Uterus (tissue), 4 donors: ENCODE data around the gene CBFB. TPM values are rescaled to one million over a fixed set of nuclear protein-coding genes. Genes with fewer than 3 reads are reported as not detected.

ENCODE experiments used
- DNase-seq, 2 donors: peaks; one replicate each; pipeline ENCODE4 v3.0.0-alpha.2; 2019 to 2020
- H3K27ac ChIP-seq, 2 donors: fragments of 200-600 bp; sonication (generic); 1 replicate in 1 of 2; 2 replicates in 1 of 2; pipeline ENCODE4 v1.5.1; 2016 to 2018
- H3K27me3 ChIP-seq, 2 donors: fragments of 200-600 bp; sonication (generic); one replicate each; pipeline ENCODE4 v1.5.1; 2018 to 2019; ENCODE audit warnings: control low read depth in 1 of 2
- H3K36me3 ChIP-seq, 2 donors: fragments of 200-600 bp; sonication (generic); one replicate each; pipeline ENCODE4 v1.5.1; 2019; ENCODE audit warnings: control low read depth in 1 of 2
- H3K4me1 ChIP-seq, 2 donors: fragments of 200-600 bp; sonication (generic); one replicate each; pipeline ENCODE4 v1.5.1; 2018 to 2019; ENCODE audit warnings: control low read depth in 1 of 2
- H3K4me3 ChIP-seq, 2 donors: fragments of 200-600 bp; sonication (generic); 1 replicate in 1 of 2; 2 replicates in 1 of 2; pipeline ENCODE4 v1.5.1; 2018 to 2019; ENCODE audit warnings: mild to moderate bottlenecking in 1 of 2
- H3K9me3 ChIP-seq, 2 donors: fragments of 200-600 bp; sonication (generic); one replicate each; pipeline ENCODE4 v1.5.1; 2019; ENCODE audit warnings: control low read depth in 1 of 2
- CTCF ChIP-seq, 4 experiments: fragments of 200-600 bp in 2 of 4; fragments of 450-650 bp in 2 of 4; sonication (generic) in 2 of 4; IDR thresholded peaks; one replicate each; pipeline ENCODE4 v1.5.1; 2016 to 2019; ENCODE audit warnings: antibody characterized with exemption in 4 of 4, mild to moderate bottlenecking in 2 of 4, moderate library complexity in 1 of 4
- POLR2A ChIP-seq, 2 donors: fragments of 450-650 bp; IDR thresholded peaks; one replicate each; pipeline ENCODE4 v1.6.1; 2016; ENCODE audit warnings: antibody characterized with exemption in 2 of 2, mild to moderate bottlenecking in 1 of 2, moderate library complexity in 1 of 2
- intact Hi-C: fragments of 100-400 bp; cut with DNase I; formaldehyde crosslinking; loops from one replicate; pipeline ENCODE4 v1.15.1; 2023; ENCODE audit warnings: low total_unique reads
- total RNA-seq, 4 donors: library from RNA; depleted of rRNA in 3 of 4; stranded (reverse); fragments of >200 nt in 3 of 4; gene quantifications; one replicate each; pipeline versions ENCODE4 v1.1.0 to v1.2.4, GENCODE V29; 2014 to 2023
- donor health status: DM: yes; HTN: yes; CAD: no.

Gene CBFB
- total RNA-seq, 4 donors from 2014 or later, result 42.1 to 108 (median 75.9) TPM

- no peak for DNase-seq
- H3K27me3 ChIP-seq, result no peaks in the 10 kb centered on the region
- no peak for TF ChIP-seq POLR2A (IDR thresholded peaks at IDR 0.05)
- TF ChIP-seq CTCF (IDR thresholded peaks at IDR 0.05), result no peak
- H3K27ac ChIP-seq, result no peak overlapping the region
- no peak overlapping the region for H3K4me3 ChIP-seq
- no peaks in the 10 kb centered on the region for H3K36me3 ChIP-seq
- intact Hi-C loops, result no loop called here
- H3K9me3 ChIP-seq, result no peaks in the 10 kb centered on the region
- no peaks in the 10 kb centered on the region for H3K4me1 ChIP-seq
Measured at GRCh38 chr16:67104845-67105244, 75.9 kb downstream of the CBFB start.

- no peaks in the 10 kb centered on the region for H3K27me3 ChIP-seq
- H3K9me3 ChIP-seq, result no peaks in the 10 kb centered on the region
- DNase-seq, result no peak
- no peak overlapping the region for H3K4me3 ChIP-seq
- no peaks in the 10 kb centered on the region for H3K36me3 ChIP-seq
- no peak overlapping the region for H3K27ac ChIP-seq
- peaks cover 0 to under 1% of the 10 kb centered on the region in 2 donors for H3K4me1 ChIP-seq
- intact Hi-C loops, result no loop called here
- TF ChIP-seq CTCF (IDR thresholded peaks at IDR 0.05) (no peak), POLR2A (IDR thresholded peaks at IDR 0.05) (no peak)
Measured at GRCh38 chr16:67105246-67105645, 76.3 kb downstream of the CBFB start.

GRCh38 chr16:67105881-67106280, 76.9 kb downstream of the CBFB start:
- Histone ChIP-seq H3K4me1 (peaks cover 0 to 7% of the 10 kb centered on the region in 2 donors), H3K9me3 (no peaks in the 10 kb centered on the region), H3K4me3 (no peak overlapping the region), H3K27ac (no peak overlapping the region), H3K36me3 (no peaks in the 10 kb centered on the region), H3K27me3 (no peaks in the 10 kb centered on the region)
- DNase-seq, result no peak
- intact Hi-C loops, result no loop called here
- TF ChIP-seq CTCF (IDR thresholded peaks at IDR 0.05) (no peak), POLR2A (IDR thresholded peaks at IDR 0.05) (no peak)

- intact Hi-C loops, result no loop called here
- no peaks in the 10 kb centered on the region for H3K9me3 ChIP-seq
- no peak overlapping the region for H3K27ac ChIP-seq
- no peaks in the 10 kb centered on the region for H3K27me3 ChIP-seq
- no peak overlapping the region for H3K4me3 ChIP-seq
- no peak for TF ChIP-seq CTCF (IDR thresholded peaks at IDR 0.05)
- no peak for TF ChIP-seq POLR2A (IDR thresholded peaks at IDR 0.05)
- H3K36me3 ChIP-seq, result no peaks in the 10 kb centered on the region
- no peak for DNase-seq
- H3K4me1 ChIP-seq, result peaks cover 0 to 8% of the 10 kb centered on the region in 2 donors
Measured at GRCh38 chr16:67108489-67108888, 79.5 kb downstream of the CBFB start.

- TF ChIP-seq POLR2A (IDR thresholded peaks at IDR 0.05) (no peak), CTCF (IDR thresholded peaks at IDR 0.05) (no peak)
- Histone ChIP-seq H3K27me3 (no peaks in the 10 kb centered on the region), H3K4me3 (peak overlapping the region; percentile 80 to 82), H3K9me3 (no peaks in the 10 kb centered on the region), H3K4me1 (peaks cover 0 to 8% of the 10 kb centered on the region in 2 donors), H3K27ac (peak overlapping the region; percentile 76 to 80), H3K36me3 (no peaks in the 10 kb centered on the region)
- no peak for DNase-seq
- intact Hi-C loops, result no loop called here
Measured at GRCh38 chr16:67108931-67109406, 80.0 kb downstream of the CBFB start.
